Measurements from ENCODE around the gene CCDC178. TPM values are rescaled to one million over a fixed set of nuclear protein-coding genes. Genes with fewer than 3 reads are reported as not detected.
A peak's percentile ranks its signal among the peaks of the same experiment; 100 is the strongest.

CCDC178 gene
- total and polyA plus RNA-seq, 2 donors from 2014 or later: 3.7 to 4.6 TPM

GRCh38 chr18:33316146-33316587, 124.4 kb downstream of the CCDC178 start:
- DNase-seq (peak in 1 of 5 donors; percentile 55), FAIRE-seq (no peak)
- TF ChIP-seq CTCF (IDR thresholded peaks at IDR 0.05; ENCODE audit: borderline replicate concordance, extremely low read depth, insufficient read depth): no peak
- Histone ChIP-seq H3K27me3 (ENCODE audit: control insufficient read depth, insufficient read depth, low read length) (no peaks in the 10 kb centered on the region), H3K4me1 (ENCODE audit: control insufficient read depth in 2 of 3, insufficient read depth in 2 of 3, low read depth in 1 of 3, low read length in 3 of 3) (no peaks in the 10 kb centered on the region), H3K9ac (ENCODE audit: low read length in 3 of 3) (no peak overlapping the region), H3K27ac (ENCODE audit: low read depth in 2 of 2, low read length in 2 of 2) (no peak overlapping the region), H3K9me3 (ENCODE audit: control insufficient read depth in 2 of 3, insufficient read depth in 1 of 3, low read length in 3 of 3) (no peaks in the 10 kb centered on the region), H3K36me3 (ENCODE audit: control insufficient read depth in 2 of 3, insufficient read depth in 3 of 3, low read length in 3 of 3) (no peaks in the 10 kb centered on the region), H3K4me3 (ENCODE audit: low read length in 3 of 3) (no peak overlapping the region)
- intact Hi-C loops (cut with DNase I): no loop called here

- TF ChIP-seq CTCF (IDR thresholded peaks at IDR 0.05; ENCODE audit: borderline replicate concordance, extremely low read depth, insufficient read depth): no peak
- DNase-seq (no peak), FAIRE-seq (no peak)
- Histone ChIP-seq H3K4me1 (ENCODE audit: control insufficient read depth in 2 of 3, insufficient read depth in 2 of 3, low read depth in 1 of 3, low read length in 3 of 3) (no peaks in the 10 kb centered on the region), H3K4me3 (ENCODE audit: low read length in 3 of 3) (no peak overlapping the region), H3K9me3 (ENCODE audit: control insufficient read depth in 2 of 3, insufficient read depth in 1 of 3, low read length in 3 of 3) (no peaks in the 10 kb centered on the region), H3K27me3 (ENCODE audit: control insufficient read depth, insufficient read depth, low read length) (no peaks in the 10 kb centered on the region), H3K36me3 (ENCODE audit: control insufficient read depth in 2 of 3, insufficient read depth in 3 of 3, low read length in 3 of 3) (no peaks in the 10 kb centered on the region), H3K27ac (ENCODE audit: low read depth in 2 of 2, low read length in 2 of 2) (no peak overlapping the region), H3K9ac (ENCODE audit: low read length in 3 of 3) (no peak overlapping the region)
- intact Hi-C loops (cut with DNase I): no loop called here
Observed at GRCh38 chr18:33307520-33307919, 133.0 kb downstream of the CCDC178 start.

GRCh38 chr18:33304277-33304676, 136.2 kb downstream of the CCDC178 start:
- no peak for FAIRE-seq
- no peak for DNase-seq
- intact Hi-C loops (cut with DNase I): no loop called here
- H3K36me3 ChIP-seq (ENCODE audit: control insufficient read depth in 2 of 3, insufficient read depth in 3 of 3, low read length in 3 of 3): no peaks in the 10 kb centered on the region
- H3K9ac ChIP-seq (ENCODE audit: low read length in 3 of 3): no peak overlapping the region
- no peaks in the 10 kb centered on the region for H3K4me1 ChIP-seq (ENCODE audit: control insufficient read depth in 2 of 3, insufficient read depth in 2 of 3, low read depth in 1 of 3, low read length in 3 of 3)
- H3K4me3 ChIP-seq (ENCODE audit: low read length in 3 of 3): no peak overlapping the region
- no peaks in the 10 kb centered on the region for H3K9me3 ChIP-seq (ENCODE audit: control insufficient read depth in 2 of 3, insufficient read depth in 1 of 3, low read length in 3 of 3)
- no peaks in the 10 kb centered on the region for H3K27me3 ChIP-seq (ENCODE audit: control insufficient read depth, insufficient read depth, low read length)
- no peak for TF ChIP-seq CTCF (IDR thresholded peaks at IDR 0.05; ENCODE audit: borderline replicate concordance, extremely low read depth, insufficient read depth)
- no peak overlapping the region for H3K27ac ChIP-seq (ENCODE audit: low read depth in 2 of 2, low read length in 2 of 2)

GRCh38 chr18:33291539-33291938, 149.0 kb downstream of the CCDC178 start:
- DNase-seq: no peak
- intact Hi-C loops (cut with DNase I): no loop called here
- no peaks in the 10 kb centered on the region for H3K36me3 ChIP-seq (ENCODE audit: control insufficient read depth in 2 of 3, insufficient read depth in 3 of 3, low read length in 3 of 3)
- no peak overlapping the region for H3K27ac ChIP-seq (ENCODE audit: low read depth in 2 of 2, low read length in 2 of 2)
- no peaks in the 10 kb centered on the region for H3K4me1 ChIP-seq (ENCODE audit: control insufficient read depth in 2 of 3, insufficient read depth in 2 of 3, low read depth in 1 of 3, low read length in 3 of 3)
- H3K27me3 ChIP-seq (ENCODE audit: control insufficient read depth, insufficient read depth, low read length): no peaks in the 10 kb centered on the region
- no peaks in the 10 kb centered on the region for H3K9me3 ChIP-seq (ENCODE audit: control insufficient read depth in 2 of 3, insufficient read depth in 1 of 3, low read length in 3 of 3)
- no peak overlapping the region for H3K9ac ChIP-seq (ENCODE audit: low read length in 3 of 3)
- no peak for TF ChIP-seq CTCF (IDR thresholded peaks at IDR 0.05; ENCODE audit: borderline replicate concordance, extremely low read depth, insufficient read depth)
- H3K4me3 ChIP-seq (ENCODE audit: low read length in 3 of 3): no peak overlapping the region
- no peak for FAIRE-seq
